Activated T-cell treated with anti-CD3 and anti-CD28 coated beads, Interleukin-2, amount 50 U/mL, for 24 hours (primary cell): ENCODE data around the gene NSFL1C.
A peak's percentile ranks its signal among the peaks of the same experiment; 100 is the strongest.

Experiments
- DNase-seq: peaks from one replicate; pipeline ENCODE4 v3.0.0-alpha.2; 2020
- H3K27ac Mint-ChIP-seq: 2 replicates; pipeline ENCODE4 v1.8.0; 2020; ENCODE audit warnings: mild to moderate bottlenecking, mixed read lengths
- H3K27me3 Mint-ChIP-seq: 2 replicates; pipeline ENCODE4 v1.8.0; 2020; ENCODE audit warnings: mixed read lengths
- H3K36me3 Mint-ChIP-seq: 2 replicates; pipeline ENCODE4 v1.8.0; 2020; ENCODE audit warnings: low read depth, mixed read lengths
- H3K4me1 Mint-ChIP-seq: 2 replicates; pipeline ENCODE4 v1.8.0; 2020; ENCODE audit warnings: low read depth, mixed read lengths
- H3K4me3 Mint-ChIP-seq: 2 replicates; pipeline ENCODE4 v1.8.0; 2020; ENCODE audit warnings: mild to moderate bottlenecking, moderate library complexity, mixed read lengths
- H3K9me3 Mint-ChIP-seq: 2 replicates; pipeline ENCODE4 v1.8.0; 2020; ENCODE audit warnings: mixed read lengths

Gene NSFL1C

GRCh38 chr20:1457992-1458391, 8.7 kb downstream of the NSFL1C start:
- Mint-ChIP-seq H3K4me3 (no peak overlapping the region), H3K36me3 (peaks cover 98% of the 10 kb centered on the region), H3K4me1 (peaks cover 12% of the 10 kb centered on the region), H3K9me3 (no peaks in the 10 kb centered on the region), H3K27me3 (no peaks in the 10 kb centered on the region), H3K27ac (no peak overlapping the region)
- DNase-seq, result no peak

- Mint-ChIP-seq H3K4me3 (no peak overlapping the region), H3K4me1 (peaks cover 7% of the 10 kb centered on the region), H3K36me3 (peaks cover 98% of the 10 kb centered on the region), H3K9me3 (no peaks in the 10 kb centered on the region), H3K27me3 (no peaks in the 10 kb centered on the region), H3K27ac (no peak overlapping the region)
- DNase-seq, result no peak
Measured at GRCh38 chr20:1456300-1456699, 10.3 kb downstream of the NSFL1C start.

DNA sequence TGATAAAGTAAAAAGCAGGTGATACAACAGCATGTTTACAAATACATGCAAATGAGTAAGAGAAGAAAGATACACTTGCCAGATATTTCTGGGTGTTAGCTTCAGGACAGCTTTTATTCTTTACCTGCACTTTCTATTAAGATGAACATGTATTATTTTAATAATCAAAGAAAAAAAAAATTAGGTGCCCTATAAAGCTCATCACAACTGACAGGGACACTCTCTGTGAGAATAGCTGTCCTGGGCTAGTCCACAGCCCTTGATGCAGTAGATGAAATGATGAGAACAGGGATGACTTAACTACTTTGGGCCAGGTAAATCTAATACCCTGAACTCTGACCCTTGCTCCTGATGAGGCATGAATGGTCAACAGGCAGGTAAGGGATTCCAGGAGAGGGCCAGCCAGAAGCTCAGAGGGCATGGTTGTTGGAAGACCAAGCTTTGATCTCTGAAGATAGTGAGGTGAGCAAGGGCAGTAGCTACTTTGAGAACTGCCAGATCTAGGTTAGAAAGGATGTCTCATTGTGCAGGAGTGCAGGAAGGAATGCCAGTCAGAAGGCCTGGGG, 15.6 kb downstream of the NSFL1C start:
- Mint-ChIP-seq H3K27me3 (no peaks in the 10 kb centered on the region), H3K36me3 (peaks cover 100% of the 10 kb centered on the region), H3K9me3 (no peaks in the 10 kb centered on the region), H3K4me1 (peaks cover under 1% of the 10 kb centered on the region), H3K27ac (no peak overlapping the region), H3K4me3 (no peak overlapping the region)
- DNase-seq, result no peak

GRCh38 chr20:1449370-1449769, 17.3 kb downstream of the NSFL1C start:
- H3K27ac Mint-ChIP-seq, result no peak overlapping the region

DNA sequence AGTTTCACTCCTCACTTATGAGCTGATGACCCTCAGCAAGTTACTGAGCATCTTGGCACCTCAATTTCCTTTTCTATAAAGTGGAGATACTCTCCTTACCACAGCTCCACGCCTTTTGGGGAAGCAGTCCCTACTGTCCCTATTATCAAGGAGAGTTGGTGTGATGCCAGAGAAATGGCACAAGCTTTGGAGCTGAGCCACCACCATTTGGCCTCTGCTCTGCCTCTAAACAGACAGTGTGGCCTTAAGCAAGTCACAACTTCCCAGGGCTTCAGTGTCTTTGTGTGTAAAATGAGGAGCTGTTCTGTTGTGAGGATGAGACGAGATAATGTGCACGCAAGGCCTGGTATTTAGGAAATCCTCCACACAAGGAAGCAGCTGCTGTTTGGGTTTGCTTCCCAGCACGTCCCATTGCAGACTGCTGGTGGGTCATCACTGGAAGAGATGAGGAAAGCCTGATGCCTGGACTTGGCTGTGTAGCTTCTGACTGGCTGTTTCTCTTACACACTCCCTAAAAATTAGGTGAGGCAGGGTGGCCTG, 18.5 kb downstream of the NSFL1C start:
- no peak overlapping the region for H3K27ac Mint-ChIP-seq
- peaks cover 100% of the 10 kb centered on the region for H3K36me3 Mint-ChIP-seq
- no peaks in the 10 kb centered on the region for H3K9me3 Mint-ChIP-seq
- no peak for DNase-seq
- H3K4me3 Mint-ChIP-seq, result no peak overlapping the region
- H3K27me3 Mint-ChIP-seq, result no peaks in the 10 kb centered on the region
- no peaks in the 10 kb centered on the region for H3K4me1 Mint-ChIP-seq

More at GRCh38 chr20:1449370-1449769, 17.3 kb downstream of the NSFL1C start:
- H3K9me3 Mint-ChIP-seq, result no peaks in the 10 kb centered on the region
- no peaks in the 10 kb centered on the region for H3K4me1 Mint-ChIP-seq
- DNase-seq, result no peak
- no peaks in the 10 kb centered on the region for H3K27me3 Mint-ChIP-seq
- no peak overlapping the region for H3K4me3 Mint-ChIP-seq
- peaks cover 100% of the 10 kb centered on the region for H3K36me3 Mint-ChIP-seq

- Mint-ChIP-seq H3K4me1 (peaks cover 8% of the 10 kb centered on the region), H3K36me3 (peaks cover 100% of the 10 kb centered on the region), H3K9me3 (no peaks in the 10 kb centered on the region), H3K4me3 (no peak overlapping the region), H3K27ac (no peak overlapping the region), H3K27me3 (no peaks in the 10 kb centered on the region)
- no peak for DNase-seq
Measured at GRCh38 chr20:1446536-1446935, 20.1 kb downstream of the NSFL1C start.

DNA sequence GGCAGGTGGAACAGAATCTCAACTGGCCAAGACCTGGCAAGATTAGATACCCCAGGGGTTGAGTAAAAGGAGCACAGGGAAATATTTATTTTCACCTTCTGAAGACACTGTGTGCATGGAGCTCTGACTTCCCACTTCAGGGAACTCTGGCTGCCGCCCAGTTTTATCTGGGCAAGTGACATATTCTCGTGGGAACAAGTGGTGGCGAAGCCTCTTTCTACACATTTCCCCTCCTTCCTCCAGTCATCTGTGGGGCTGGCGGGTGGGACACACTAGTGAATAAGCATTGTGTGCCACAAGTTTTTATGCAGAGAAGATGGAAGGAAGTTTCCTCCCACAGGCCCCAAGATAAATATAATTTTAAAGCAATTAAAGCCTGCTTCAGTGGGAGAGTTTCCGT, 23.6 kb downstream of the NSFL1C start:
- Mint-ChIP-seq H3K4me1 (peaks cover 10% of the 10 kb centered on the region), H3K27me3 (no peaks in the 10 kb centered on the region), H3K36me3 (peaks cover 82% of the 10 kb centered on the region), H3K9me3 (no peaks in the 10 kb centered on the region), H3K4me3 (no peak overlapping the region), H3K27ac (no peak overlapping the region)
- no peak for DNase-seq

- Mint-ChIP-seq H3K27ac (no peak overlapping the region), H3K4me1 (peaks cover 12% of the 10 kb centered on the region), H3K36me3 (peaks cover 76% of the 10 kb centered on the region), H3K27me3 (no peaks in the 10 kb centered on the region), H3K9me3 (no peaks in the 10 kb centered on the region), H3K4me3 (no peak overlapping the region)
- no peak for DNase-seq
Measured at GRCh38 chr20:1442304-1442703, 24.3 kb downstream of the NSFL1C start.

- Mint-ChIP-seq H3K9me3 (no peaks in the 10 kb centered on the region), H3K36me3 (peaks cover 67% of the 10 kb centered on the region), H3K4me1 (peaks cover 15% of the 10 kb centered on the region), H3K4me3 (no peak overlapping the region), H3K27me3 (no peaks in the 10 kb centered on the region), H3K27ac (no peak overlapping the region)
- DNase-seq, result no peak
Measured at GRCh38 chr20:1441133-1441532, 25.5 kb downstream of the NSFL1C start.

GRCh38 chr20:1440024-1440423, 26.6 kb downstream of the NSFL1C start:
- DNase-seq, result no peak
- H3K9me3 Mint-ChIP-seq, result no peaks in the 10 kb centered on the region
- H3K4me3 Mint-ChIP-seq, result no peak overlapping the region
- no peaks in the 10 kb centered on the region for H3K27me3 Mint-ChIP-seq
- H3K4me1 Mint-ChIP-seq, result peaks cover 23% of the 10 kb centered on the region
- peak overlapping the region; percentile 3 for H3K27ac Mint-ChIP-seq
- H3K36me3 Mint-ChIP-seq, result peaks cover 59% of the 10 kb centered on the region

DNA sequence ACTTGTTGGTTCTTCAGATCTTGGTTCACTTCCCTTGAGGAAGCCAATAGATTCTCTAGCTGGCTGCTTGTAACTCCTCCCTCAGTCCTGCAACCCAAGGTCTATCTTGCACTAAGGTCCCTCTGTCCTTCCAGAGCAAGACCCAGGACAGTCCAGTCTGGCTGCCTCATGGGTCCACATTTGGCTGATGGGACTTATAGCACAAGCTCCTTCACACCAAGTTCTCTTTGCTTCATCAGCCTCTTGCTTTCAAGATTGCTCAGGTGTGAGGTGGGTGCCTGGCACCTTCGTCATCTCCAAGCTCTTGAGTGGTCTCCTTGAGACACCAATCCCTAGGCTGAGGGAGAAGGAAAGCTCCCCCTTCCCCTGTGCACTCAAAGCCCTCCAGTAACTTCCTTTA, 28.3 kb downstream of the NSFL1C start:
- H3K27me3 Mint-ChIP-seq, result no peaks in the 10 kb centered on the region
- H3K4me1 Mint-ChIP-seq, result peaks cover 32% of the 10 kb centered on the region
- H3K36me3 Mint-ChIP-seq, result peaks cover 47% of the 10 kb centered on the region
- H3K4me3 Mint-ChIP-seq, result no peak overlapping the region
- H3K9me3 Mint-ChIP-seq, result no peaks in the 10 kb centered on the region
- H3K27ac Mint-ChIP-seq, result no peak overlapping the region
- DNase-seq, result no peak

- no peak overlapping the region for H3K4me3 Mint-ChIP-seq
- no peak overlapping the region for H3K27ac Mint-ChIP-seq
- peaks cover 37% of the 10 kb centered on the region for H3K36me3 Mint-ChIP-seq
- no peaks in the 10 kb centered on the region for H3K9me3 Mint-ChIP-seq
- DNase-seq, result peak; percentile 81
- H3K4me1 Mint-ChIP-seq, result peaks cover 33% of the 10 kb centered on the region
- no peaks in the 10 kb centered on the region for H3K27me3 Mint-ChIP-seq
Measured at GRCh38 chr20:1437235-1437904, 29.3 kb downstream of the NSFL1C start.

DNA sequence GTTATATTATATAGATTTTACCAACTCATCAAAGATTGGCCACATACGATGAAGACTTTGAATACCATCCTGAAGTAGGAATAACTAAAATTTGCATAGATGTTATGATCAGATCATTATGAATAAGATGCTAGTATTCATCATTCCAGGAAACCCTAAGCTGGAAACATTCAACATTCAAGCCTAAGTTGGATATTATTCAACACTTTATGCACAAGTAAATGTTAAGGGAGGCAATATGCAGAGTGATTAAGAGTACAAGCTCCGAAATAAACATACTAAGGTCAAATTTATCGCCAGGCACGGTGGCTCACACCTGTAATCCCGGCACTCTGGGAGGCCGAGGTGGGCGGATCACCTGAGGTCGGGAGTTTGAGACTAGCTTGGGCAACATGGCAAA, 30.4 kb downstream of the NSFL1C start:
- Mint-ChIP-seq H3K27ac (no peak overlapping the region), H3K27me3 (no peaks in the 10 kb centered on the region), H3K9me3 (no peaks in the 10 kb centered on the region), H3K4me3 (no peak overlapping the region), H3K4me1 (peaks cover 25% of the 10 kb centered on the region), H3K36me3 (peaks cover 27% of the 10 kb centered on the region)
- no peak for DNase-seq

- Mint-ChIP-seq H3K9me3 (no peaks in the 10 kb centered on the region), H3K4me1 (peaks cover 25% of the 10 kb centered on the region), H3K27me3 (no peaks in the 10 kb centered on the region), H3K4me3 (no peak overlapping the region), H3K27ac (no peak overlapping the region), H3K36me3 (peaks cover 21% of the 10 kb centered on the region)
- no peak for DNase-seq
Measured at GRCh38 chr20:1435337-1435699, 31.3 kb downstream of the NSFL1C start.

GRCh38 chr20:1434571-1435336, 31.9 kb downstream of the NSFL1C start:
- H3K9me3 Mint-ChIP-seq, result no peaks in the 10 kb centered on the region
- peaks cover 15% of the 10 kb centered on the region for H3K36me3 Mint-ChIP-seq
- H3K4me3 Mint-ChIP-seq, result no peak overlapping the region
- peak; percentile 44 for DNase-seq
- peak overlapping the region; percentile 71 for H3K27ac Mint-ChIP-seq
- H3K4me1 Mint-ChIP-seq, result peaks cover 25% of the 10 kb centered on the region
- H3K27me3 Mint-ChIP-seq, result no peaks in the 10 kb centered on the region
